GM06990 (cell line): ENCODE data around the gene FAM83E.

ENCODE experiments used
- DNase-seq: peaks from one replicate; pipeline ENCODE4 v3.0.0-alpha.2; 2011; ENCODE audit not compliant: insufficient read length; ENCODE audit errors: extremely low read depth
- H3K27me3 ChIP-seq: replicated peaks from 2 replicates; pipeline ENCODE4 v1.6.0; 2011; ENCODE audit warnings: low read length; ENCODE audit not compliant: control insufficient read depth, insufficient read depth
- H3K36me3 ChIP-seq: 2 replicates; pipeline ENCODE4 v1.5.1; 2011; ENCODE audit warnings: low read length; ENCODE audit not compliant: control insufficient read depth, insufficient read depth
- H3K4me3 ChIP-seq: replicated peaks from 2 replicates; pipeline ENCODE4 v1.5.1; 2011; ENCODE audit warnings: low read depth, mild to moderate bottlenecking, control low read depth, low read length
- TF ChIP-seq, protein P1 (sequence below): IDR thresholded peaks from 2 replicates; pipeline ENCODE4 v1.5.1; 2011; ENCODE audit warnings: low read length, control low read depth, mild to moderate bottlenecking, inconsistent platforms; ENCODE audit not compliant: insufficient read depth, poor library complexity, severe bottlenecking

The FAM83E gene

DNA sequence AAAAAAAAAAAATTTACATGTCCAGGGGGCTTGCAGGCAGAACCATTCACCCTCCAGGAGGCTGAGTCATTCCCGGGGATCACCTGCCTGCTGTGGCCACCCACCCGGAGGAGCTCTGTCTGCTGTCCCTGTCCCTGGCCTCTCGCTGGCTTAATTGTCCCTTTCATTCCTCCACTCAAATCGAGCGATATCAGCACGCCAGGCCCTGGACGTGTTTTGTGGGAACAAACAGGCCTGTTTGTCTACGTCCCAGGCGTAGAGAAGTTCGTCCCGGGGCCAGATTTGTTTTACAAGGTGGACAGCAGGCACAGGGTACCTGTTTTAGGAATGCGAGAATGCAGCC lies 41.7 kb downstream of the FAM83E start:
- Histone ChIP-seq H3K27me3 (peaks cover 1% of the 10 kb centered on the region; the same call in 1 of the 2 replicates), H3K36me3 (no peaks in the 10 kb centered on the region), H3K4me3 (no peak overlapping the region)
- no peak for DNase-seq
- TF ChIP-seq, protein P1, sequence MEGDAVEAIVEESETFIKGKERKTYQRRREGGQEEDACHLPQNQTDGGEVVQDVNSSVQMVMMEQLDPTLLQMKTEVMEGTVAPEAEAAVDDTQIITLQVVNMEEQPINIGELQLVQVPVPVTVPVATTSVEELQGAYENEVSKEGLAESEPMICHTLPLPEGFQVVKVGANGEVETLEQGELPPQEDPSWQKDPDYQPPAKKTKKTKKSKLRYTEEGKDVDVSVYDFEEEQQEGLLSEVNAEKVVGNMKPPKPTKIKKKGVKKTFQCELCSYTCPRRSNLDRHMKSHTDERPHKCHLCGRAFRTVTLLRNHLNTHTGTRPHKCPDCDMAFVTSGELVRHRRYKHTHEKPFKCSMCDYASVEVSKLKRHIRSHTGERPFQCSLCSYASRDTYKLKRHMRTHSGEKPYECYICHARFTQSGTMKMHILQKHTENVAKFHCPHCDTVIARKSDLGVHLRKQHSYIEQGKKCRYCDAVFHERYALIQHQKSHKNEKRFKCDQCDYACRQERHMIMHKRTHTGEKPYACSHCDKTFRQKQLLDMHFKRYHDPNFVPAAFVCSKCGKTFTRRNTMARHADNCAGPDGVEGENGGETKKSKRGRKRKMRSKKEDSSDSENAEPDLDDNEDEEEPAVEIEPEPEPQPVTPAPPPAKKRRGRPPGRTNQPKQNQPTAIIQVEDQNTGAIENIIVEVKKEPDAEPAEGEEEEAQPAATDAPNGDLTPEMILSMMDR = no peak

DNA sequence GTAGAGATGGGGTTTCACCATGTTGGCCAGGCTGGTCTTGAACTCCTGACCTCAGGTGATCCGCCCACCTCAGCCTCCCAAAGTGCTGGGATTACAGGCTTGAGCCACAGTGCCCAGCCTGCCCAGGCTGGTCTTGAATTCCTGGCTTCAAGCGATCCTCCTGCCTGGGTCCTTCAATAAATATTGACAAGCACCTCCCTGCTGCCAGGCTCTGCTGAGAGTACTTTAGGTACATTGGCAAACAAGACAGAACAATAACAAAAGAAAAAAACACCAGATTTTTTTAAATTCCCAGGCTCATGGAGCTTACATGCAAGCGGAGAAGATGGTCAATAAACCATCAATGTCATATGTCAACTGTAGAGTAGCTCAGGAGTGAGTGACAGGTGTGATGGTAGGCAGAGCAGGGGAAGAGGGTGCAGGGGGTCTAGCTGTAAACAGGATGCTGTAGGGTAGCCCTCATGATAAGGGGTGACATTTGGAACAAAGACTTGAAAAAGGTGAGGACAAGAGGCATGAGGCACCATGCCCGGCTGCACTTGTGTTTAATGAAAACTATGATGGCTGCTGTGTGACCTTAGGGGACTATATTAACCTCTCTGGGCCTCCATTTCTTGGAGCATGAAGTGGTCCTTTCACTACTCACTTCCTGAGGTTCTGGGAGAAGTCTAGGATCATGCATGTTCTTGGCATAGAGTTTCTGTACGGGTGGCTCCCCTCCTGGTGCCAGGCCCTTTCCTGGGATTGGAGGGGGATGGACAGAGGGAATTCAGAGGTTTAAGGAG lies 43.3 kb downstream of the FAM83E start:
- no peak for DNase-seq
- H3K36me3 ChIP-seq = no peaks in the 10 kb centered on the region
- TF ChIP-seq, protein P1 = no peak
- H3K27me3 ChIP-seq = peaks cover 3% of the 10 kb centered on the region; the same call in 1 of the 2 replicates
- H3K4me3 ChIP-seq = no peak overlapping the region

DNA sequence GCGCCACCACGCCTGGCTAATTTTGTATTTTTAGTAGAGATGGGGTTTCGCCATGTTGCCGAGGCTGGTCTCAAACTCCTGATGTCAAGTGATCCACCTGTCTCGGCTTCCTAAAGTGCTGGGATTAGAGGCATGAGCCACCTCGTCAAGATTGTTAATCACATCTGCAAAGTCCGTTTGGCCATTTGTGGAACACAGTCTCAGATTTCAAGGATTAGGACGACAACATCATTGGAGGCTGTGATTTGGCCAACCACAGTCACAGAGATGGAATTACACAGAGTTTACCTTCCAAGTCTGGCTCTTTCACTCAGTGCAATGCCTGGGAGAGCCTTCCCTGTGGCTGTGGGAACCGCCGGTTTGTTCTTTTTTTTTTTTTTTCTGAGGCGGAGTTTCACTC lies 45.1 kb downstream of the FAM83E start:
- Histone ChIP-seq H3K27me3 (peaks cover 3% of the 10 kb centered on the region; the same call in 1 of the 2 replicates), H3K36me3 (no peaks in the 10 kb centered on the region), H3K4me3 (no peak overlapping the region)
- TF ChIP-seq, protein P1 = no peak
- no peak for DNase-seq

DNA sequence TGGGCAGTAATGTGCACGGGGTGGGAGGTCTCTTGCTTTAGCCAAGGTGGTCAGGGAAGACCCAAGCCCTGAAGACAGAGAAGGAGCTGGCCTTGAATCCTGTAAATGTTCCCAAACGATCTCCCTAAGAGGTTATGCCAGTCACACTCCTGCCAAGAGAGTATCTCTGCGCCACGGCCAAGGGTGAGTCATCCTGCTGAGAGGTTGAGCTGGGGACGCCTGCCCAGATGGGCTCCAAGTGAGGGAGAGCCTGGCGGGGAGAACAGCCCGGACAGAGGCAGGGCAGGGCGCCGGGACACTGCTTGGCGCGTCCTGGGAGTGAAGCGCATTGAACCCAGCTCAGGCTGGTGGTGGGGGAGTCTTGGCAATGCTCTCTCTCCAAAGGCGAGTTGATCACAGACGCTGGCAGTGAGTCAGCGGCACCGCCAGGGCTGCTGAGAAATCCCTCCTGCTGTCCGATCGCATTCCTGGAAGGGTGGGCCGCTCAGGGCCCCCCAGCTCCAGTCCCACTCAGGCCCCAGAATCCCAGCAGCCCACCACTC lies 46.5 kb downstream of the FAM83E start:
- Histone ChIP-seq H3K4me3 (no peak overlapping the region), H3K27me3 (peaks cover 3% of the 10 kb centered on the region; the same call in 1 of the 2 replicates), H3K36me3 (no peaks in the 10 kb centered on the region)
- TF ChIP-seq, protein P1 = no peak
- DNase-seq = no peak

DNA sequence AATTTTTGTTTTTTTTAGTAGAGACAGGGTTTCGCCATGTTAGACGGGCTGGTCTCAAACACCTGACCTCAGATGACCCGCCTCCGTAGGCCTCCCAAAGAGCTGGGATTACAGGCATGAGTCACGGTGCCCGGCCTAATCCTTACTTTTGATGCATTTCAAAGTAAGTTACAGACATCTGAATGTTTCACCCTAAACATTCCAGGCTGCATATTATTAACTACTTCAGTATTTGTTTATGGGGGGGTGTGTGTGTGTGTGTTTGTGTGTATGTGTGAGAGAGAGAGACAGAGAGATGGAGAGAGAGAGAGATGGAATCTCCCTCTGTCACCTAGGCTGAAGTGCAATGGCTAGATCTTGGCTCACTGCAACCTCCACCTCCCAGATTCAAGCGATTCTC lies 49.8 kb downstream of the FAM83E start:
- TF ChIP-seq, protein P1 = no peak
- Histone ChIP-seq H3K27me3 (peaks cover 3% of the 10 kb centered on the region; the same call in 1 of the 2 replicates), H3K4me3 (no peak overlapping the region), H3K36me3 (no peaks in the 10 kb centered on the region)
- no peak for DNase-seq
